ENCODE results near the gene DCC.

The DCC gene

DNA sequence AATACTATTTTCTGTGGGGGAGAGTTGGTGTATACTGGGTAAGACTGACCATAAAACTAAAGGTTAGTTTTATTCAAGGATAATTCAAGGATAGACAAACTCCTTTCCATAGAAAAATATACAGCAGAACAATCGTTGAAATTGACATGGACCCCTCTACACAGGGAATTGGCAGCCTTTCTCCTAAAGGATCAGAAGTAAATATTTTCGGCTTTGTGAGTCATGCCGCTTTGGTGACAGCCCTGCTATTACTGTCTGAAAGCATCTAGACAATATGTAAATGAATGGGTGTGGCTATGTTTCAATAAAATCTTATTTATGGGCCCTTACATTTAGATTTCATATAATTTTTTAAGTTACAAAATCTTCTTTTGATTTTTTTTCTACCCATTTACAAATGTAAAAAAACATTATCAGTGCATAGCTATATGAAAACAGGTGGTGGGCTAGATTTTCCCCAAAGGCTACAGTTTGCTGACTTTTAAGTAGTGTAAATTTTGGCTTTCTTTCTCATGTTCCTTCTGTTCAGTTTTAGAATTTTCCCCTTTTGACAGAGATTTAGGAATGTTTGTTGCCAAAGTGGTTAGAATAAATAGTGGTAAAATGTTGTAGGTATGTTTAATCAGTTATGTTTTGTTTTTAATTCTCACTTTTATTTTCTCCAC is 270.6 kb downstream of the DCC start:
- no peak for DNase-seq

- no peak for DNase-seq
These were observed 272.4 kb downstream of the DCC start for GRCh38 chr18:52612406-52612805.

GRCh38 chr18:52615321-52615720 is 275.3 kb downstream of the DCC start:
- no peak for DNase-seq

DNA sequence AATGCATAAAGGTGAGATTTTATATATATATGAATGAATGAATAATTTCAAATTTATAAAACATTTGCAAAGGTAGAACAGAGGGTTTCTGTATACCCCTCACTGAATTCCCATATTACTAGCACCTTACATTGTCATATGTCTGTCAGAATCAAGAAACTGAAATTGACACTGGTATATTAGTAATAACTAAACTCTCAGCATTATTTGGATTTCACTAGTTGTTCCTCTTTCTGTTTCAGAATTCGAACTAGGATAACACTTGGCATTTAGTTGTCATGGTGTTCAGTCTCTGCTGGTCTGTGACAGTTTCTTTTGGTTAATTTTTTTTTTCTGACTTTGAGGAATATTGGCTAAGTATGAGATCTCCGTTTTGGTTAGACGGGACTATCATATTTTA is 275.9 kb downstream of the DCC start:
- no peak for DNase-seq

DNA sequence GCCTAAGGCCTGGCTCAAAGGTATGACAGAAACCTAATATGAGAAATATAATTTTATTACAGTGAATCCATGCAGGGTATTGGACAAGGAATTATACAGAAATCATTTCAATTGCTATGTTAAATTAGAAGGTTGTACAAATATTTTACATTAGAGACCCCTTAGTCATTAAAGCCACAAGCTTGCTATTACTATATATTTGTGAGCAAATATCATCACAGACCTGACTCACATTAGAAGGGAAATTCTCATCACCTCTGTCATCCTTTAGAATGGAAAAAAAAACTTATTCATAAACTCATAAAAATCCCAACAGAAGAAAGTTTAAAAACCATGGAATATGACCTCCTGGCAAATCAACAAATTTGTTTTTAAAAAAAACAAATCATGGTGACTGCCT is 277.9 kb downstream of the DCC start:
- no peak for DNase-seq

- no peak for DNase-seq
These were observed 281.0 kb downstream of the DCC start for GRCh38 chr18:52620926-52621439.

DNA sequence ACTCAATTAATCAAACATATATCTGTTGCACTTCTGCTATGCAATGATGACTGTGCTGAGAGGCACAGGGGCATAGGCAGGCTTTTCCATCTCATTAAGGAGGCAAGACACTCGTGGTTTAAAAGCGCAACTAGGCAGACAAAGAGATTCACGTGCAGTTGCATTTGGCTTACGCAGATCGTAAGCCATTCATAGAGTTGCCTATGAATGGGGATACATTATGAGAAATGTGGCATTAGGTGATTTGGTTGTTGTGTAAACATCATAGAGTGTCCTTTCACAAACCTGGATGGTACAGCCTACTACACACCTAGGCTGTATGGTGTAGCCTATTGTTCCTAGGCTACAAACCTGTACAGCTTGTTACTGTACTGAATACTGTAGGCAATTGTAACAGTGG is 284.7 kb downstream of the DCC start:
- no peak for DNase-seq

DNA sequence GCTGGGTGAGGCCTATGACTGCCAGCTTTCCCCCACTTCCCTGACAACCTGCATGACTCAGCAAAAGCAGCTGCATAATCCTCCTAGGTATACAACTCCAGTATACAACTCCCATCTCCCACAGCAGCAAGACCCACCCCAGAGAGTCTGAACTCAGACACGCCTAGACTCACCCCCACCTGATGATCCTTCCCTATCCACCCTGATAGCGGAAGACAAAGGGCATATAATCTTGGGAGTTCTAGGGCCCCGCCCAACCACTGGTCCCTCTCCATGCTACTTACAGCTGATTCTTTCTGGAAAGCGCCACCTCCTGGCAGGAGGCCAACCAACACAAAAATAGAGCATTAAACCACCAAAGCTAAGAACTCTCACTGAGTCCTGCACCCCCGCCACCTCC is 296.5 kb downstream of the DCC start:
- no peak for DNase-seq

DNA sequence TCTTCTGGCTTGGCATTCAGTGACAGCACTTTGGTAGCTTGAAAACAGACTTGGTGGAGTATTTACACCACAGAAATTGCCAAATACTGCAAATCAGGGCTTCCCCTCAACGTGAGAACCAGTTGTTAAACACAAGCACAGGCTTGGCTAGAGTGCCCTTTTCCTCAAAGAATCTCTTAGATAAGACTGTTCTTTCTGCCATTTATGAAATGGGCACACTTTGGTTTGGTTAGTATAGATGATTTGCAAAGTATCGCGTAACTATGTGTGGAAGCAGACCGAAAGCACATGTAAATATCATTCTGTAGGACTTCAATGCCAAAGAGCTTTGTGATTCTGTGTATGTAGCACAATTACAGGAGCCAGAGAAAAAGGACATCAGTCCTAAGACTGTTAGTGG is 308.2 kb downstream of the DCC start:
- DNase-seq = no peak

- no peak for DNase-seq
These were observed 312.4 kb downstream of the DCC start for GRCh38 chr18:52652391-52652790.

- DNase-seq = no peak
These were observed 317.2 kb downstream of the DCC start for GRCh38 chr18:52657043-52657805.

- no peak for DNase-seq
These were observed 327.6 kb downstream of the DCC start for GRCh38 chr18:52667463-52668065.

- DNase-seq = no peak
These were observed 330.9 kb downstream of the DCC start for GRCh38 chr18:52670896-52671295.

DNA sequence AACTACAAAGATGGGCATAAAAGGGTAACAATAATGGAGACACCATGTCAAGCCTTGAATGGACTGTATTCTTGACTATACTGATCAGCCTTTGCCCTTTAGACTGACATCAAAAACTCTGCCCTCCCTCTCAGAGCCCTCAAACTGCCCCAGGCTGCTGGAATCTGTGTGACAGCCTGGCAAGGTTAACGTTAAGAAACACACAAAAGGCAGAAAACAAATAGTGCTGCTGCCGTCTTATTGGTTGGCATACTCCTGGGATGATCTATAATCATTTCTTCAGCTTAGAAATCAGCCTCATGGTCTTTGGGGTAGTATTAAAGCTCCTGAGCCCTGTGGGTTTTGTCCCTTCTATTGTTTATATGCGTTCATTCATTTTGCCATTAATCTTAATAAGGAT is 338.0 kb downstream of the DCC start:
- no peak for DNase-seq

DNA sequence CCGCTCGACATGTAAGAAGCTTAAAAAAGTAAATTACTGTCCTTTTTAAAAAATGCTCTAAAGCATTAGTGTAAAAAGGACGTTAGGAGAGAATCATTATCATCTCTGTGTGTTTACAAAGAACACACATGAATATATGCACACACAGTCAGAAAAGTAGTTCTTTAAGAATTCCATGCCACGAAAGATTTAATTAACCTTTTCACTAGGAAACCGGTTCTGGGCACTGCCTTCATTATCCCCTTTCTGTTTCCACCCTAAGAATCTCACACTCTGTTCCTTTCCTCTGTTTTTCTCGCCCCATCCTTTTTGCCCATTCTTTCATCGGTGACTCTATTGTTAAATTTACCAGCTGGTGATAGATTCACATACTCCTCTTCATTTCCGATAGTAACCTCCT is 338.6 kb downstream of the DCC start:
- DNase-seq = no peak

GRCh38 chr18:52679354-52679753 is 339.4 kb downstream of the DCC start:
- no peak for DNase-seq

DNA sequence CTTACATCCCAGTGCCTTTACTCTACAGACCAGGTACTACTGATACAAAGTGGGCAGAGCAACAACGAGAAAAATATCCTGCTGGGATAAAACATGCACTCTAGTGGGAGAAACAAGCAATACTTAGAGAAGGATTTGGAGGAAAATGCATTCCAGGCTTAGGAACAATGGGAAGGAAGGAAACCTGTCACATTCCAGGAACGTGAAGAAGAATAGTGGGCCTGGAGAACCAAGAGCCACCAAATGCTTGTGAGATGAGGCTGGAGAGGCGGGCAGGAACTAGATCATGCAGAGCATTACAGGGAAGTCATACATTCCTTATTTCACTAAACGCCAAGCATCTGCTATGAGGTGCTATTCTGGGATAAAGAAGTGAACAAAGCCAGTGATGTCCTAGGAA is 342.3 kb downstream of the DCC start:
- no peak for DNase-seq

DNA sequence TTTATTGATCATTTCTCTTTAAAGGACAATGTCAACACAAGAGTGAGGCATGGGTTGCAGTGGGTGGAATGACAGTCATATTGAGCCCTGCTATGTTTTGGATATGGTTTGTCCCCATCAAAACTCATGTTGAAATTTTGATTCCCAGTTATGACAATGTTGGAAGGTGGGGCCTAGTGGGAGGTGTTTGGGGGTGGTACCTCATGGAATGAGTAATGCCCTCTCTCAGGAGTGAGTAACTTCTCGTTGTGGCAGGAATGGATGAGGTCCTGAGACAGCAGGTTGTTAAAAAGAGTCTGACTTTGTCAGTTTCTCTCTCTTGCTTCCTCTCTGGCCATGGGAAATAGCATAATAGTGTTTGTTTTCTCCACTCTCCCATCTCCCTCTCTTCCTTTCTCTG is 345.3 kb downstream of the DCC start:
- no peak for DNase-seq

DNA sequence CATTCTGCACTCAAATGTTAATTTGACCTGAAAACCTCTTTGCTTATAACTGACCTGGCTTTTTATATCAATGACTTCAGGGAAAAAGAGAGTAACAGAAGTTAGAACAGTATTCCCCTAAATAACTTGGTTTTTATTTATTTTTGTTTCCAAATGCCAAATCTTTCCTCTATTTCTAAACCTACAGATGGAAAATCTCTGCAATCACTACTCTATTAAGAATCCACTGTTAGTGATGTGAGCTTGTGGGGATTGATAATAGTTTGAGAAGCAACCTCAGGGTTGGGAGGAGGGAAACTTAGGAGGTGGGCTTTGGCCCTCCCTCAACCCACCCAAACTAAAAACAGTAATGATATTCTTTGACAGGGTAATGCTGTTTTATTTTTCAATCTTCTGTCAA is 351.8 kb downstream of the DCC start:
- DNase-seq = no peak

- no peak for DNase-seq
These were observed 354.8 kb downstream of the DCC start for GRCh38 chr18:52694804-52695203.

DNA sequence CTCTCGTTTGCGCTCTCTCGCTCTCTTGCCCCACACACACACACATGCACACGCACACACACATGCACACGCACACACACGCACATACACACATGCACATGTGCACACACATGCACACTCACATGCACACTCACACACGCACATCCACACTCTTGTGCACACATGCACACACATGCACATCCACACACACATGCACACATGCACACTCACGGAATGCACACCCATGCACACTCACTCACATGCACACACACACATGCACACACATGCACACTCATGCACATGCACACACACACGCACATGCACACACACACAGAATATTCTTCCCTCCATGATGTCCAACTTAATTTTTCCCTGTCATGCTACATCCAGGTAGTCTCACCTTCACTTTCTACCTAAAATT is 360.1 kb downstream of the DCC start:
- DNase-seq = no peak

DNA sequence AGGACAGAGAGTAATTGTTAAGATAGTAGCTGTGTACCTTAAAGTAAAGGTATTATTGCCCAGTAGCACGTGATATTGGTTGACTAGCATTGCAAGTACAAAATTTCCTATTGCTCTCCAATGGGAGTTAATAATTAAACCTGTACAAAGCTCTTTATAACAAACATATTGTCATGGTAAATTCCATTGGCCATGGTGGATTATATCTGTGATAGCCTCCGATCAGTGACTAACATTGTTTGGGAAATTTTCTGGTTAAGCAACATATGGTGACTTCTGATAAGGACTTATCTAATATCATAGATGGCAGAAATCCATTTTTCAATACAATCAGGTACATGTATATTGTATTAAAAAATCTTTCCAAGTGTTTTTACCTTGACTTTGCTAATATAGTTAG is 360.8 kb downstream of the DCC start:
- DNase-seq = no peak

DNA sequence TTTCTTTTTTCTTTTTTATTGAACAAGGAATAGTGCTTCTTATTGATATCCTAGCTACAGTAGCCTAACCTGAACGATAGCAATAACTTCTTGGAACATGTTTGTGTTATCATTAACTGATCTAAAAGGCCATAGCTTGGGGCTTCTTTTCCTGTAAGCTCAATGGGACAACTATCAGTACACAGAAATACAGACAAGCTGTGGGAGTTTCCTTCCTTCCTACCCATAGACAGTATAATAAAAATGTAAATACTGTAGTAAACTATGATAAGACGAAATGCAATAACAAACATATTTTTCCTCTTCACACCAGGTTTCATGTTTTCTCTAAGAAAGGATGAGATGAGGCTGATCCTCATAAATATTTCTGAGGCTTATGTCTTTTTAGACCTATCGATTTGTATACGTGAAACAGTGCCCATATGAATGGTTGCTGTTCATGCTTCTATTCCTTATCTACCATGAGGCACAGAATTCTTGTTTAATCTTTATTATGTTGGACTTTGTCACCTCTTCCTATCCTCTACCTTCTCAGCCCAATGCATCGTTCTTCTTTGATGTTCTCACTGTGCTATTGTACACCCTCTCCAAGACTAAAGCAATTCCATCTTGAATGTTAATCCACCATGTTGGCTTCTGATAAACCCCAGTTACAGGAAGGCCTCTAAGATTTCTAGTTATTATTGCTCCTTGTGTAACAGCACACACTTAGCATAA is 361.4 kb downstream of the DCC start:
- DNase-seq = no peak

- no peak for DNase-seq
These were observed 375.4 kb downstream of the DCC start for GRCh38 chr18:52715421-52715820.

Measured in activated CD4-positive, alpha-beta T cell treated with anti-CD3 and anti-CD28 coated beads, Interleukin-2, amount 50 U/mL, for 1 hour (primary cell).